GM10248 (cell line): ENCODE results near the gene SPAG16.

Source experiments
- CTCF ChIA-PET: fragments of 300-600 bp; sonication (Branson Sonifier 250); formaldehyde crosslinking; extraction: SDS; loops from one replicate; lab custom pipeline; 2021; ENCODE audit warnings: antibody characterized with exemption; lab: Yijun Ruan, JAX
- POLR2A ChIA-PET: fragments of 350-650 bp; sonication (Branson Sonifier 250); formaldehyde crosslinking; extraction: SDS; loops from one replicate; lab custom pipeline; 2020; ENCODE audit warnings: antibody characterized with exemption; lab: Yijun Ruan, JAX
- DNase-seq: peaks from one replicate; pipeline ENCODE4 v3.0.0; 2012; ENCODE audit errors: extremely low spot score
- TF ChIP-seq, protein P1 (sequence below): IDR thresholded peaks from 2 replicates; pipeline ENCODE4 v1.5.1; 2012; ENCODE audit warnings: mild to moderate bottlenecking, low read depth; ENCODE audit errors: extremely low read depth, missing control alignments, control extremely low read depth

SPAG16 gene

DNA sequence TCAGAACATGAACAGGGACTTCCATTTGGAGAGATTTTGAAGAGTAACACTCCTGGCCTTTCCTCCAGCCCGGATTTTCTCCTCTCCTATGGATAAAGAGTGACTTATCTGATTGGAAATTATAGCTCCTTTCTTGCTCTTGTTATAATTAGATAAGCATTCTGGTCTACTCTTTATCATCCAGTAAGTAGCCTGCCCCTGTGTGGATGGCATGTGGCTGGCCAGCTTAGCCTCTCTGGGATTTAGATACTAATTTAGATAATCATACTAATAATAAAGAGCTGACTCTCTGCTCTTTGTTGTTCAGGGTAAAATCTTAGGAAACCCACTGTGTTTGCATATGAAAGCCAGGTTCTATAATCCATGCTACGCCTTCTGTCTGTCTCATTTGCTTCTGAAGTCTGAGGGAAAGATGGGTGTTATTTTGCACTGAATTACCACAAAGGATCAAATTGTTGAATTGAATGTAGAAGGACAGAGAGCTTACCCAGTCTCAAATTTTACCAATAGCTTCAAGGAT is 438.8 kb downstream of the SPAG16 start:
- TF ChIP-seq, protein P1, sequence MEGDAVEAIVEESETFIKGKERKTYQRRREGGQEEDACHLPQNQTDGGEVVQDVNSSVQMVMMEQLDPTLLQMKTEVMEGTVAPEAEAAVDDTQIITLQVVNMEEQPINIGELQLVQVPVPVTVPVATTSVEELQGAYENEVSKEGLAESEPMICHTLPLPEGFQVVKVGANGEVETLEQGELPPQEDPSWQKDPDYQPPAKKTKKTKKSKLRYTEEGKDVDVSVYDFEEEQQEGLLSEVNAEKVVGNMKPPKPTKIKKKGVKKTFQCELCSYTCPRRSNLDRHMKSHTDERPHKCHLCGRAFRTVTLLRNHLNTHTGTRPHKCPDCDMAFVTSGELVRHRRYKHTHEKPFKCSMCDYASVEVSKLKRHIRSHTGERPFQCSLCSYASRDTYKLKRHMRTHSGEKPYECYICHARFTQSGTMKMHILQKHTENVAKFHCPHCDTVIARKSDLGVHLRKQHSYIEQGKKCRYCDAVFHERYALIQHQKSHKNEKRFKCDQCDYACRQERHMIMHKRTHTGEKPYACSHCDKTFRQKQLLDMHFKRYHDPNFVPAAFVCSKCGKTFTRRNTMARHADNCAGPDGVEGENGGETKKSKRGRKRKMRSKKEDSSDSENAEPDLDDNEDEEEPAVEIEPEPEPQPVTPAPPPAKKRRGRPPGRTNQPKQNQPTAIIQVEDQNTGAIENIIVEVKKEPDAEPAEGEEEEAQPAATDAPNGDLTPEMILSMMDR, result no peak
- POLR2A ChIA-PET, result no interaction called here
- no peak for DNase-seq
- CTCF ChIA-PET, result interaction anchor here (0.9 to 1.4 kb wide), 3 partner anchors 9 to 40 kb away, joined by 3 to 8 read pairs (median 3); no protein-coding TSS in a partner anchor

DNA sequence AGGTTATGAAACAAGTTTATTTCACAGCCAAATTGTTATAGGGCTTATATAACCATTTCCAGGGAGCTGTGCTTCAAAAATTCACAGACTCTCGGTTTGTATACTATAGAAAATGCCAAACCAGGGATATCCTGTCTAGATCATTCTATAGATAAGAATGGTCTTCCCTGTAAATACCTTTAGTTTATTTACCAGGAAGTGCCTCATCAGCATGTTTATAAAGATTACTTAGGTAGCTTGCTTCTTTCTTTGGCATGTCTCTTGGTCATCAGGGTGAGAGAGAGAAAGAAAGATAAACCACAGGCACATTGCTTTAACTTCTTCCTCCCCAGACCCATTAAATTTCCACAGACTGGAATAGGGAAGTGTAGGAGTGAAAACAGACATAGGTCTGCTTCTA is 439.4 kb downstream of the SPAG16 start:
- TF ChIP-seq, protein P1, result no peak
- POLR2A ChIA-PET, result no interaction called here
- CTCF ChIA-PET, result interaction anchor here (1.0 to 1.4 kb wide), 2 partner anchors 17 to 41 kb away, joined by 3 to 8 read pairs; no protein-coding TSS in a partner anchor
- no peak for DNase-seq

DNA sequence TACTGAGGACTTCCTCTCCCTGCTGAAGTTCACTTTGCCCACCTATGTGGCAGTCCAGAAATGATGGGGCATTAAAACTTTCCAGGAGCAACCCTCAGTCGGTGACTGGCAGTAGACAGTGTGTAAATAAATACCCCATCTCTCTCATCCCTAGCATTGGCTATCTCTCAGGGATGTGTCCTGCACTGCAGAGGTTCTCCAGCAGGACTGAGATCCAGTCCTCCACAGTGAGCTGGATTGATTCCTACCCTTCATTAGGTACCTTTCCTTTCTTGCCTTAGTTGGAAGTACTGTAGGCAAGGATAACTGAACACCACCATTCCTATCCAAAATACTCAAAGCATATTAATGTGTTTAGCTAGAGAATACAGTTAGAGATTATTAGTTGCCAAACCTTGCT is 441.8 kb downstream of the SPAG16 start:
- CTCF ChIA-PET, result interaction anchor here (1.1 to 1.3 kb wide), 2 partner anchors 9 to 12 kb away, joined by 3 to 4 read pairs; no protein-coding TSS in a partner anchor
- POLR2A ChIA-PET, result no interaction called here
- TF ChIP-seq, protein P1, result no peak
- no peak for DNase-seq

DNA sequence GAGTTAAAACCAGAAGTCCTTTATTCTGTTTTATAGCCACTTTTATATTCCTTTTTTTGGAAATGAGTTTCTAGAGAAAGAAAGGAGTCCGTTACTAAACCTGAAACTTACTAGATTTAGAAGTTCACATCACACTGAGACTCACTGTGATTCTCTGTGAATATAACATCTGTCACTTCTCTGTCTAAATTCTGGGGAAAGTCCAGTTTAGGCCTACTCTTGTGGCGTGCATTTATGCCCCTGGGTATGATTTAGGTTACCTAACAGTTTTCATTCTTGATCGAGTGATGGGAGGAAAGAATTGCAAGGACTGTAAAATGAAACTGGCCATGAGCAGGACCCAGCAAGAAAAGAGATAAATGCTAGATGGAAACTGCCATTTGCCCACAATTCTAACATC is 449.6 kb downstream of the SPAG16 start:
- DNase-seq, result peak; percentile 30
- ChIA-PET POLR2A (no interaction called here), CTCF (no interaction called here)
- TF ChIP-seq, protein P1, result no peak

DNA sequence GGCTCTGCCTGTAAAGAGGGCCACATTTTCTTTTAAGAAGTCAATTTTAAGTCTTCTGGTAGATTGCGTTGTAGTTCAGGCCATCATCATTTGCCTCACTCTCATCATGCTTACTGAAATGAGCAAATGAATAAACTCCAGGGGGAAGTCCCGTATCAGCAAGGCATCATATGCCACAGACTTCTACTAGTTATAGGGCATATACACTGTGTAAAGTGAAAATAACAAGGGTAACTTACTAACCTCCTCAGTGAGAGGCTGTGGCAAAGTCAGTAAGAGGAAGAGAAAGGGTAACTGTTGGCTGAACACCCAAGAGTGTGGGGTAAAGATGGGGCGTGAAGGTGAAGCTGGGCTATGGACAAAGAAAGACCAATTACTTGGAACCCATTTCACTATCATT is 456.2 kb downstream of the SPAG16 start:
- CTCF ChIA-PET, result interaction anchor here (0.5 to 1.6 kb wide), 3 partner anchors 9 to 27 kb away, joined by 3 to 6 read pairs (median 4); no protein-coding TSS in a partner anchor
- DNase-seq, result peak; percentile 22
- POLR2A ChIA-PET, result no interaction called here
- TF ChIP-seq, protein P1, result no peak

DNA sequence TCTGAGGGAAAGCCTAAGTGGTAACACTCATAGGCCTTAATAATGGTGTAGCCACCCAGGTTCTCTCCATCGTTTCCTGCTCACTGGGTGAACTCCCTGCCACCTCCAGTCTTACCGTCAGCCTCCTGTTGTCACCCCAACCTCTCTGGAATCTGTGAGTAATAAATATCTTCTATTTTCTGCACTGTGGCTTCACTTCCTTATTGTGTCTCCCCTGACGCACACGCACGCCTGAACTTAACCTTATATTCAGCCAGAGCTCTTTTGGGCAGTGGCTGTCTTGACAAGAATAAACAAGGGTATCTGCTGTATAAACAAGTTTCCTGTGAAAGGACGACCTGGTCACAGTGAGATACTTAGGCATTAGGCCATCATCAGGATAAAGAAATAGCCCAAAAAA is 467.2 kb downstream of the SPAG16 start:
- ChIA-PET POLR2A (no interaction called here), CTCF (interaction anchor here (1.3 to 1.8 kb wide), 3 partner anchors 15 to 56 kb away, joined by 5 to 6 read pairs (median 6); no protein-coding TSS in a partner anchor)
- DNase-seq, result peak; percentile 57
- TF ChIP-seq, protein P1, result no peak
